NCI-H1092 treated with DMSO at 0.1 percent for 48 hours (cell line): ENCODE data around the gene HSD17B8.
A peak's percentile ranks its signal among the peaks of the same experiment; 100 is the strongest.

Source experiments
- DNase-seq: peaks from one replicate; lab custom pipeline; 2025; lab: John Stamatoyannopoulos, UW

The HSD17B8 gene

DNA sequence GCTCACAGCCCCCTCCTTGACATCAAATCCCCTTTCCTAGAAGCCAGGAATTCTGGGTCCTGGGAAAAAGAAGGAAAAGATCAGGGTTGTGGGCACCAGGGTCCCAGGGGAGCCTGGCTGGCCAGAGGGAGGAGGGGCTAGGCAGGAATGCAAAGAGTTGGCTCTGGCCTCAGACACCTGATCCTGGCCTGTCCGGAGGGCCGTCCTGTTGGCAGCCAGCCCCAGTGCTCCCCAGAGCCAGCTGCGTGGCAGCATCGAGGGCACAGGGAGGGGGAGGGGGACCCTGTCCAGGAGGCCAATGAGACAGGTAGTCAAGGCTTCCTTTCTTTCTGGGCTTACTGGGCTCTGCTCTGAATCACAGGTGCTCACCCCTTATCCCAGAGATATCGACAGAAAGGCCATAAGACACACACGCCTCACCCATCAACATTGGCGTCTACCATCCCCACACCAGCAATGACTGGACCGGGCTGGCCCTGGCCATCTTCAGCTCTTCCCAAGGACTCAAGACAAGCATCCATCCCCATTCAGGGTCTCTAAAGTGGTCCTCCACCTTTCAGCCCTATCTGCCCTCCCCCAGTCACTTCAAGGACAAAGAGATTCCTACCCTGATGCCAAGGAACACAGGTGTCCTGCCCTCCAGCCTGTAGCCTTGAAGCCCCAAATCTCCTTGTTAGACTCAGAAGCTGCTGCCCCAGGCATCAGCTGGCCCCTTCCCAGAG is 12.9 kb upstream of the HSD17B8 start:
- no peak for DNase-seq

- no peak for DNase-seq
These were observed 12.3 kb upstream of the HSD17B8 start, which contains the start of gene COL11A2 for GRCh38 chr6:33192105-33192646. Gene COL11A2, minus strand, starts transcription at chr6:33192467. Its CDS starts 227 bp downstream, at chr6:33192240.

GRCh38 chr6:33192671-33193602 is 11.5 kb upstream of the HSD17B8 start:
- no peak for DNase-seq

- no peak for DNase-seq
These were observed 10.8 kb upstream of the HSD17B8 start for GRCh38 chr6:33193619-33194018.

DNA sequence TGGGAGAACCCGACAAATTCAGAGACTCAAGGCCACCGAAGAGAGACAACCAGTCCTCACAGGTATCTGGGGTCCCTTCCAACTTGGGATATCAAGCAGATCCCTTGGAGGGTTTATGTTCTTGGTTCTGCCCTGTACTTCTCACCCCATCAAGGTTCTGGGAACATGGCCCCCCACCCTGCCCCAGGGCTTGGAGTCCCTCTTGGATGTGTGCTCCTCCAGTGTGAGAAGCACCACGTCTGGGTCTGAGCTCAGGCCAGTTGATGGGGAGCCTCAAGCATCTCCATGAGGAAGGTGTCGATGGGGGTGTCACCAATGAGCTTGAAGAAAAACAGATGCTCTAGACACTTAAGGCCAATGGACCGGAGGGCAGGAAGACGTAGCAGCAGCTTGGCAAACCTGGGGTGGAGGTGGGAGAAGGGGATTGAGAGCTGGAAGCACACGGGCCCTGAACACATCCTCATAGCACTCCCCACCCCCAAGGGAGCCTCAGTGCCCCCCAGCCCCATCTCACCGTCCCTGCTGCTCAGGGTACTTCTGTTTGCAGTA is 9.9 kb upstream of the HSD17B8 start:
- DNase-seq, result no peak

DNA sequence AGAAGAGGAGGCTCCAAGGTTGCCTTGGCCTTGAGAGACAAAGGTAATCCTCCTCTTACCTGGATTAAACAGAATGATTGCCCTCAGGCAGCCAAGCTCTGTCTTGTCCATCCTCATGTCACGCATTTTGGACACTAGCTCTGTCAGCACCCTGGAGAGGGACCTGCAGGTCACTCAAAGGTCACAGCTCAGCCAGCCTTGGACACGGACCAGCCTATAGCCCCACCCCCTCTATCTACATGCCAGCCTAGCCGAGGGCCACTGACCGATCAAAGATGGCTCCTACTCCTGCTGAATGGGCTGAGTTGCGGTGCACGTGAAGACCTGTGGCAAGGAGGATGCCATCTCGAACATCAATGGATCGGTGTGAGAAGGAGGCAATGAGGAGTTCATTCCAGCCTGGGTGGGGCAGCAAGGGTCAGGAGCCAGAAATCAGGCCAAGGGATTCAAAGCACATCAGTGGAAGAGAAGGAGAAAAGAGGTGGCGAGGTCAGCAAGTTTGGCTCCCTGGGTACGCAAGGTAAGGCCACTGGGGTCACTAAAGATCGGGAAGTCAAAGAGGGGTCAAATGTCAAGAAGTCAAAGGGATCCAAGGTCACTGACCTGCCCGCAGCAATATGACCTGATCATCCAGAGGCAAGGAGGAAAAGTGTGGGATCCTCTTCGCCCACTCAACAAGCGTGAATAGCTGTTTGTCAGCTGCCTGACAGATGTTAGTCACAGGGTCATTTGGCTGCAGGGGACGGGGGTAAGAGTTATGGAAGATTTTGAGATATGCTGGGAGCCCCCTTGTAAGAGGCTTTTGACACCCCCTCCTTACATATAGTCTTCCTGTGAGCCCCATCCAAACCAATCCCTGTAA is 8.9 kb upstream of the HSD17B8 start:
- no peak for DNase-seq

GRCh38 chr6:33197431-33198048 is 6.9 kb upstream of the HSD17B8 start:
- no peak for DNase-seq

DNA sequence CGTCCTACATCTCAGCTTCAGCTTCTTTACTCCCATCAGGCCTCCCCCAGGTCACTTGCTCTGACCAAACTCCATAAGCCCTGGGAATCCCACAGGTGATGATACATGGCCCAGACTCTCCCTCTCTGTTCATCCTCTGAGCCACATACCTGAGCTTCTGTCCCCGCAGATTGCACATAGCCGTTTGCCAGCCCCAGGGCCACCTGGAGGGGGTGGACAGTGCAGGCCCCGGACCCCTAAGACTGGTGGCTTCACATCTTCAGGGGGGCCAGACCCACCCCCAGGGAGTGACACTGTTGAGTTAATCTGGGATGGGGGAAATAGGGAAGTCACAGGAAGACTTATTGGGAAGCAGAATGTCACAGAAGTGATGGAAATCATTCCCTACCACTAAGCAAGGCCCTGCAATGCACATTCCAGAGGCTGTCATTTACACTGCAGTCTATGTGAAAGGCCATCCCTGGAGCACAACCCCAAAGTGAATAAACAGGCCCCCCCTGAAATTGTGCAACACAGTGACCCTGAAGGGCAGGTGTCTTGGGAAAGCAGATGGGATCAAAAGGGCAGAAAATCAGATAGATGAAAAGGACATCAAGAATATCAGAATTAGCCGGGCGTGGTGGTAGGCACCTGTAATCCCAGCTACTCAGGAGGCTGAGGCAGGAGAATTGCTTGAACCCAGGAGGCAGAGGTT is 6.1 kb upstream of the HSD17B8 start:
- no peak for DNase-seq

DNA sequence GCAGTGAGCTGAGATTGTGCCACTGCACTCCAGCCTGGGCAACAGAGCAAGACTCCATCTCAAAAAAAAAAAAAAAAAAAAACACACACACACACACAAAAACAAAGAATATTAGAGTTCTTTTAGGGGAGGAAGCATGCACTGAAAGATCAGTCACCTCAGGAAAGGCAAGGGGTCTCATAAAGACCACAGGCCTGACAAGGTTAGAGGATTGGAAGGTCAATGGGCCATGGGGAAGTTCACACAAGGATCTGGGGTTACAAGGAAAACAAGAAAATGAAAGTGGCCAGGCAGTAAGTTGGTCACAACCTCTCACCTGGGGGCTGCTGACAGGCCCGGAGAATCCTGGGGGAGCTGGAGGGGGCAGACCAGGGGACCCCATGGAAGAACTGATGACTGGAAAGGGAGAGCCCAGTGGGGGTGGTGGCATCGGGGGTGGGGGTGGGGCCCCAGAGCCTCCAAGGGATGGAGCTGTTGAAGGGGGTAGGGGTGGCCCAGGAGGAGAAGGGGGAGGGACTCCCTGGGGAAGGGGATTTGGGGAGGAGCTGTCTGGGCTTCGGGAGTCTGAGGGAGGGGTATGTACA is 5.5 kb upstream of the HSD17B8 start:
- DNase-seq, result no peak

DNA sequence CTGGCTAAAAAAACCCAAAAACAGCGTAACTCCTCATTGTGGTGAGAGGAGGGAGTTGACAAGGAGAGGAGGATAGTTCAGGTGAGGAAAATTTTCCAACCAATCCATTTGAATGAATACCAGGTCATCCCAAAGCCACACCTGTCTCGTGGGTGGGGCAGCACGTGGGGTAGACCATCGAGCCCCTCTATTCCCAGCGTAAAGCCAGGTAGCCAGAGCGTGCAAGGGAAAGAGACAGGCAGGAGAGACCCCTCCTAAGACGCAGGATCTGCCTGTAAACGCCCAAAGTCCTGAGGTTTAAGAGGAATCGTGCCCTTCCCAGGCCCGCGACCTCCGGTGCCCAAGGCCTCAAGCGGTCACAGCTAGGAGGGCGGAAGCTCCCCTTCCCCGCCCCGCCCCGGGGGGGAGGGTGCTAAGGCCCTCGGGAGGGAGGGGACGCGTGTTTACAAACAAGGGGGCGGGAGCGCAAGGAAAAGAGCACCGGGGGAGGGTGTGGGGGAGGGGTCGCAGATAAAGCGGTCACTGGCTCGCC is 4.7 kb upstream of the HSD17B8 start:
- DNase-seq, result no peak

DNA sequence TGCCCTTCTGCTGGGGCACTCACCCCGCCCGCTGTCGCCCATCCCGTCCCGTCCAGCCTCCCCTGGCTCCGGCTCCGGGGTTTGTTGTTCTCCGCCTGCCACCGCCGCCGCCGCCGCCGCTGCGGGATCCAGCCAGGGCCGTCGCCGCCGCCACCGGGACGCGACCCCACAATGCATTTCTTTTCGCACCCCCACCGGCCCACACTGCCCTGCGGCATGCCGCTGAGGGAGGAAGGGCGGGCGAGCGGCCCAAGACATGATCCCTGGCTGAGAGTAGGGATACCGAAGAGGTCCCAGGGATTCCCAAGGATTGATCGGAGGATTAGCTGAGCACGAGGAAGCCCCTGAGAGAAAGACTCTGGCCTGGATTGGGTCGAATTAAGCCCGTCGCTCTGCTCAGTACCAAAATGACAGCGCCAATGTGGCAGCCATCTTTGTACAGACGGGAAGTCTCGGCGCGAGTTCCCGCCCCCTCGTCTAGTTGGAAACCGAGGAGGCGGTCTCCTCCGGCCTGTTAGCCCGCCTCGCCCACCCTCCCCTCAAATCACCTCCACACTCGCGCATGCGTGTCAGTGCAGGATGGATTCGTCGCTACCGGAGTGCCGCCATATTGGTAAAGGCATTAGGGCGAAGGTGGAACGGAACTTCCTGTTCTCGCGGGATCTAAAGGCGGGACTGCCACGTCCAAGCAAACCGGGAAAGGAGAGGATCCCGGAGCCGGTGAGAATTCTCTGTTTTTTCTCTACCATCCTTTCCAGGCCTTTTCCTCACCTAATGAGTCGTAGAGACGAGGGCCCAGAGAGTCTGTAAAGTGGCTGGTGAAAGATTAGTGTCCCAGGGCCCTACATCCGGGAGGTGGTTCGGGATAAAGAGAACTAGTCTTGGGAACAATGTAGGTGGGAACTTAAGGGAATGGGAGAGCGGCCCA is 4.0 kb upstream of the HSD17B8 start, which contains the start of the genes RXRB and SLC39A7:
Gene RXRB (minus strand): TSS at position 447 of the 928 bp plus-strand sequence. CDS start 189 bp downstream, at position 258.
Gene SLC39A7 (plus strand): TSS at position 649 of the 928 bp plus-strand sequence. CDS start 379 bp downstream, outside the sequence.
- peak; percentile 93 for DNase-seq

- no peak for DNase-seq
These were observed 3.3 kb upstream of the HSD17B8 start for GRCh38 chr6:33201147-33201545.

GRCh38 chr6:33201935-33202334 is 2.5 kb upstream of the HSD17B8 start:
- no peak for DNase-seq

DNA sequence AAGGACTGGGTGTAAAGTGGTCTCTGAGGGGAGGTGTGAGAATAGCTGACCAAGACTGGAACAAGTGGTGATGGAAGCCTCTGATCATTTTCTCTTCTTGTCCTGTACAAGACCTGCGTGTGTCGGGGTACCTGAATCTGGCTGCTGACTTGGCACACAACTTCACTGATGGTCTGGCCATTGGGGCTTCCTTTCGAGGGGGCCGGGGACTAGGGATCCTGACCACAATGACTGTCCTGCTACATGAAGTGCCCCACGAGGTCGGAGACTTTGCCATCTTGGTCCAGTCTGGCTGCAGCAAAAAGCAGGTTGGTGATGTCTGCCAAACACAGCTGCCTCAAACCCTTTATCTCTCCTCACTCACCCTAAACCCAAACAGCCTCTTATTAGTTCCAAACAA is 1.7 kb upstream of the HSD17B8 start:
- no peak for DNase-seq

- no peak for DNase-seq
These were observed 851 bp upstream of the HSD17B8 start for GRCh38 chr6:33203443-33204164.

DNA sequence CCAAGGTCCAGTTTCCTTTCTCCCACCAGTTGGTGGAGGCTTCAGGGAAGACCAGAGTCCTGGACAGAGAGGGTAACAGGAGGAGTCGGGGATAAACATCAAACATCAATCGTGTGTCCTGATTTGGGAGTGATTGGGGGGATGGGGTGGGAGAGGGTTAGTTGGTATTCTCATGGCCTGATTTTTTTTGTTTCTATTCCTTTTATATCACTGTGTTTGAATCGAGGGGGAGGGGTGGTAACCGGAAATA is 365 bp upstream of the HSD17B8 start:
- no peak for DNase-seq

DNA sequence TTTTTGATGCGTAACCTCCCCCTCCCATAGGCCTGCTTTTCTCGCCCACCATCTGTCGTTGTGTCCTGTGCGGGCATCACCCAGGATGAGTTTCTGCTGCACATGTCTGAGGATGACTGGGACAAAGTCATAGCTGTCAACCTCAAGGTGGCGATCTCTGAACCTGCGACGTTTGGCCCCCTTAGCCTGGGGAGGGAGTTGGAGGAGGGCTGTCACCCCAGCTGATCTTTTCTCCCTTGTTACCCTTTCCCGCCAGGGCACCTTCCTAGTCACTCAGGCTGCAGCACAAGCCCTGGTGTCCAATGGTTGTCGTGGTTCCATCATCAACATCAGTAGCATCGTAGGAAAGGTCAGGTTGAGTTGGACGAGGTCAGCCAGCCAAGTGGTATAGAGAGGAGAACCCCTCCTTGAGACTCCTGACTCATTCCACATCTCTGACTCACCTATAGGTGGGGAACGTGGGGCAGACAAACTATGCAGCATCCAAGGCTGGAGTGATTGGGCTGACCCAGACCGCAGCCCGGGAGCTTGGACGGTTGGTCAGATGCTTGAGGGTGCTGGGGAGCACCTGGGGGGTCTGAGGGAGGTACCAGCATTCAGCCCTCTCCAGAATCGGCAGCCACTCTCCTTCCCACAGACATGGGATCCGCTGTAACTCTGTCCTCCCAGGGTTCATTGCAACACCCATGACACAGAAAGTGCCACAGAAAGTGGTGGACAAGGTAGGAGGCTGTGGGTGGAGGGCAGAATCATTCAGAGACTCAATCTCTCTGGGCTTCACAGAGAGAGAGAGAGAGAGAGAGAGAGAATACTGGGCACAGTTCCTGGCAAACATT is 954 bp downstream of the HSD17B8 start:
- DNase-seq, result no peak
